ENCODE data around the gene HOXB6. TPM values are rescaled to one million over a fixed set of nuclear protein-coding genes. Genes with fewer than 3 reads are reported as not detected.

The HOXB6 gene
- total RNA-seq, 4 donors from 2014 or later, result 34.3 to 98.4 (median 66.7) TPM

GRCh38 chr17:48584223-48584741 is 20.5 kb downstream of the HOXB6 start:
- Histone ChIP-seq H3K27ac (peak overlapping the region in 2 of 4 donors; percentile 89 to 92), H3K9me3 (no peaks in the 10 kb centered on the region), H3K4me3 (no peak overlapping the region), H3K4me1 (peaks cover 0 to 62% (median 5%) of the 10 kb centered on the region in 4 donors), H3K36me3 (no peaks in the 10 kb centered on the region), H3K27me3 (no peaks in the 10 kb centered on the region)
- TF ChIP-seq CTCF (IDR thresholded peaks at IDR 0.05) (no peak), POLR2A (IDR thresholded peaks at IDR 0.05) (no peak)
- no peak for DNase-seq

GRCh38 chr17:48583708-48584222 is 21.0 kb downstream of the HOXB6 start:
- DNase-seq, result no peak
- Histone ChIP-seq H3K4me3 (no peak overlapping the region), H3K27me3 (no peaks in the 10 kb centered on the region), H3K9me3 (no peaks in the 10 kb centered on the region), H3K36me3 (no peaks in the 10 kb centered on the region), H3K4me1 (peaks cover 0 to 67% (median 5%) of the 10 kb centered on the region in 4 donors), H3K27ac (peak overlapping the region in 2 of 4 donors; percentile 89 to 92)
- no peak for TF ChIP-seq POLR2A (IDR thresholded peaks at IDR 0.05)
- no peak for TF ChIP-seq CTCF (IDR thresholded peaks at IDR 0.05)

DNA sequence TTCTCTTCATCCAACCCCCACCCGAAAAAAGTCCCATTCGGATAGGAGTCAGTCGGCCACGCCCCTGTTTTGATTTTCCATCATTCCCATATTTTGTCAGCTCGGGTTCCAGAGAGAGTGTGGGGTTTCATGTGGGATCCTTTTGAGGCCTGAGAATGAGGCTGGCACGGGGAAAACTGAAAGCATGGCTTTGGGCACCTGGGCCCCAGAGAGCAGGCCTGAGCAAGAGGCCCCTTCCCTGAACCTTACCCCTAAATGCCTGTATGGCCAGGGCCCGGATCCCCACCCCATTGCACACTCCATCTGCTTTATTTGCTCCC is 22.1 kb downstream of the HOXB6 start:
- no peaks in the 10 kb centered on the region for H3K9me3 ChIP-seq
- peak overlapping the region; percentile 71 to 92 (median 84) for H3K27ac ChIP-seq
- peaks cover 0 to 70% (median 6%) of the 10 kb centered on the region in 4 donors for H3K4me1 ChIP-seq
- H3K27me3 ChIP-seq, result no peaks in the 10 kb centered on the region
- H3K4me3 ChIP-seq, result peak overlapping the region in 1 of 4 donors; percentile 61
- H3K36me3 ChIP-seq, result no peaks in the 10 kb centered on the region
- DNase-seq, result no peak
- TF ChIP-seq POLR2A (IDR thresholded peaks at IDR 0.05), result no peak

DNA sequence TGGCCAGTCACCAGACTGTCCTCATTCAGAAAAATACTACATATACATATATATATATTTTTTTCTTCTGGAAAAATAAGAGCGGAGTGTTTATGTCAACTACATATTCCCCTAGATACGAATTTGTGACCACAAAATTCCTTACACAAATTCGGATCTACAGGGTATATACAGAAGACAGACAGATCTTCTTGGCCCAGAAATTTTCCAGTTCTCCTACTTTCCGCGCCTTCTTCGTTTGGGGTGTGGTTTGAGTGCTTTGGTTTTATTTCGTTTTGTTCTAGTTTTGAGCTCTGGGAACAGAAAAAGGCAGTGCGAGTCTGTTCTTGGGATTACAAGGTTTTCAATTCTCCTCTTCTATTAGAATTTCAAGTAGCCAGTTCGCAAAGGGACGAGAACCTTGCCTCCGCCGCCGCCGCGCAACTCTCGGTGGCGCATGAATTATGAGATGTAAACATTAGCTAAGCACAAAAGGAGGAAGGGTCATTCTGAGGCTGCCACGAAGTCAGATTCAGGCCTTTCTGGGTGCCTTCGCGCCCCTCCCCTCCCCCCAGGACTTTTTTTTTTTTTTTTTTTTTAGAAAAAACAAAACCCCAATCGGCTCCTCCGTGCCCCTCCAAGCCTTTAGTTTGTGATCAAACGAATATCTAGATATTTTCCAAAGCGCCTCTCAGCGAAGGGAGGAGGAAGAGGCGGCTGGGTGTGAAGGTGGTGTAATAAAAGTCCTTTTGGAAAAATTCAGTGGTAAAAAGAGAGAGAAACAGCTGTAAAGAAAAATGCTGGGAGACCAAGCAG is 24.8 kb downstream of the HOXB6 start:
- TF ChIP-seq CTCF (IDR thresholded peaks at IDR 0.05) (no peak), POLR2A (IDR thresholded peaks at IDR 0.05) (no peak)
- no peaks in the 10 kb centered on the region for H3K27me3 ChIP-seq
- H3K27ac ChIP-seq, result peak overlapping the region; percentile 77 to 92 (median 84)
- peaks cover 0 to 4% (median 0%) of the 10 kb centered on the region in 3 donors for H3K36me3 ChIP-seq
- no peaks in the 10 kb centered on the region for H3K9me3 ChIP-seq
- peak overlapping the region in 2 of 4 donors; percentile 15 to 61 for H3K4me3 ChIP-seq
- peaks cover 0 to 69% (median 5%) of the 10 kb centered on the region in 4 donors for H3K4me1 ChIP-seq
- DNase-seq, result peak in 1 of 3 donors; percentile 64

GRCh38 chr17:48579471-48579759 is 25.4 kb downstream of the HOXB6 start:
- H3K36me3 ChIP-seq, result peaks cover 0 to 4% (median 0%) of the 10 kb centered on the region in 3 donors
- H3K27ac ChIP-seq, result peak overlapping the region; percentile 77 to 92 (median 82)
- peak overlapping the region in 2 of 4 donors; percentile 61 to 82 for H3K4me3 ChIP-seq
- H3K27me3 ChIP-seq, result no peaks in the 10 kb centered on the region
- H3K9me3 ChIP-seq, result no peaks in the 10 kb centered on the region
- TF ChIP-seq POLR2A (IDR thresholded peaks at IDR 0.05), result no peak
- TF ChIP-seq CTCF (IDR thresholded peaks at IDR 0.05), result no peak
- peaks cover 0 to 64% (median 5%) of the 10 kb centered on the region in 4 donors for H3K4me1 ChIP-seq
- DNase-seq, result no peak
